GM03348 (cell line): Measurements from ENCODE around the gene S100A8.

Experiments used
- DNase-seq: peaks from one replicate; pipeline ENCODE4 v3.0.0; 2012; ENCODE audit warnings: low spot score

The S100A8 gene

DNA sequence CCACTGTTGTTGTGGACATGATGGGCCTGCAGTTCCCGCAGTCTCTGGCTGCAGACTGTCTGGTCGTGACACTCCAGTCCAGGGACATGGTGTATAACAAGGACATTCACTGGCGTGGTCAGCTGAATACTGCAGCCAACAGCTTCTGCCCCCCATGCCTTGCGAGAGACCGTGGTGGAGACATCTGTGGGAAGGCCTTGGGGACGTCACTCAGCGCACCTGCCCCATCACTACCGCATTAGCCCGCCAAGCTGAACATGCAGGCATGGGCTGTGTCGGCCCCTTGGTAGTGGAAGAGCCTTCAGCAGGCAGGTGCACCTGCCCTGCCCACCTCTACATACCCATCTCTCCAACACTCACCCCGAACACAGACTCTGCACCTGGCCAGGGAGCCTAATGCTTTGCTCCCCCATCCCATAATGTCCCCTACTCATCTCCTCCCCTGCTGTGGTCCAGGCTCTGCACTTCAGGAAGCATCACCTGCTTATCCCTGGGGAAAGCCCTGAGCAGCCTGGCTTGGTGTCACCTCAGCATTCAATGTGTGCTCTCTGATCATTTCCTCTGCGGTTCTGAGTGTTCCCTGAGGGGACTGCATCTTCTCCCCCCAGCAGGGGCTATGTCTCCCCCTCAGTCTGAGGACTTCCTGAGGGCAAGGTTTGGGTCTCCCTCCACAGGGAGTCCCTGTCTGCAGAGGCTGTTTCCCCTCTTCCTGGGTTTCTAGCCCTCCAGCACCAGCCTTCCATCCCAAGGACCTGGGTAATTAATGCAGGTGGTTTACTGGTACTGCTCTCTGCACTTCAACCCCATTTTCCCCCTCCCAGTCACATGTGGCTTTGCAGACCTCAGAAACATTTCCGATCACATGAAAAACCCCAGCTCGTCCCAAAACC, 45.4 kb downstream of the S100A8 start:
- no peak for DNase-seq

GRCh38 chr1:153344718-153345025, 46.2 kb downstream of the S100A8 start:
- DNase-seq = no peak

GRCh38 chr1:153343811-153344717, 46.8 kb downstream of the S100A8 start:
- DNase-seq = no peak

GRCh38 chr1:153343040-153343681, 47.7 kb downstream of the S100A8 start:
- no peak for DNase-seq

GRCh38 chr1:153342178-153342577, 48.7 kb downstream of the S100A8 start:
- DNase-seq = no peak

DNA sequence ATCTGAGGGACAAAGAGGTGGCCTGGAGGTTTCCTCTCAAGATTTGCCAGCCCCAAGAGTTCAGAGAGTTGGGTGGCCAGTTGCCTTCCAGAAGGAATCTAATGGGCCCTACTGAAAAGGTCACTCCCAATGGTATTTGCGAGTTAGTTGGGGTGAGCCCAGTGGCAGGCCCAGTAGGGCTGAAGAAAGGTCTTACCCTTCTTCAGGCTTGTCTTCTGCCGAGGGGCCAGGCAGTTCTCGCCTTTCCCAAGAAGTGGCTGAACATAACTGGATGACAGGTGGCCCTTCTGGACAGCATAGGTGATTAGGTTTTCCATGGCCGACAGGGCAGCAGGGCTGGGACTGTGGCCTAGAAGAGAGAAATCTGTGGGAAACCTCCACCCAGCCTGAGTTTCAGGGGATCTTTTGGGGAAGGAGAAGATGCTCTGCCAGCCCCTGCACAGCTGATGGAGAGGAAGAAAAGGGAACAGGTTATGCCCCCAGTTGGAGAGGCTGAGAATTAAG, 49.4 kb downstream of the S100A8 start:
- no peak for DNase-seq

DNA sequence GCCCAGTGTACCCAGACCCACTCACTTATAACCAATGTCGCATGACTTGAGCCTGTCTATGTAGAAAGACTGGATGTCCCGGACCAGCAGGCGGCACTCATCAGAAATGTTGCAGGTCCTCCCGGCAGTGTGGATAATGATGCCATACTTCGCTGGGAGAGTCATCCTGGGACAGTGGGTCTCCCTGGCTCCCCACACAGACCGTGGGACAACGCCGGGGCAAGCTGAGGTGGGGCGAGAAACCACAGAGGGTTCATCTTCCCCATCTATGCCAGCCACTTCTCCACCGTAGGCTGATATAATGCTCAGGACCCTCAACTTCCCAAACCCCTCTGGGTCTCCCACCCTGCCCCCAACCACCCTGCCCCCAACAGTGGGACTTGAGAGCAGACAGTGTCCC, 50.5 kb downstream of the S100A8 start:
- DNase-seq = no peak
